ENCODE measurements around the gene CLMN.

The CLMN gene

GRCh38 chr14:95320955-95321600 lies 1.4 kb upstream of the CLMN start:
- no peak for DNase-seq (ENCODE audit: low read depth, low spot score)

- no peak for DNase-seq (ENCODE audit: low read depth, low spot score)
These were observed 579 bp upstream of the CLMN start for GRCh38 chr14:95320078-95320895.

GRCh38 chr14:95318399-95319311 lies 1.1 kb downstream of the CLMN start:
- DNase-seq (ENCODE audit: low read depth, low spot score), result no peak

- DNase-seq (ENCODE audit: low read depth, low spot score), result no peak
These were observed 1.8 kb downstream of the CLMN start for GRCh38 chr14:95317817-95318343.

GRCh38 chr14:95316821-95317220 lies 2.9 kb downstream of the CLMN start:
- no peak for DNase-seq (ENCODE audit: low read depth, low spot score)

GRCh38 chr14:95315579-95315978 lies 4.1 kb downstream of the CLMN start:
- DNase-seq (ENCODE audit: low read depth, low spot score), result no peak

GRCh38 chr14:95315156-95315555 lies 4.6 kb downstream of the CLMN start:
- no peak for DNase-seq (ENCODE audit: low read depth, low spot score)

GRCh38 chr14:95314609-95315008 lies 5.1 kb downstream of the CLMN start:
- no peak for DNase-seq (ENCODE audit: low read depth, low spot score)

GRCh38 chr14:95313707-95314106 lies 6.0 kb downstream of the CLMN start:
- DNase-seq (ENCODE audit: low read depth, low spot score), result no peak

- DNase-seq (ENCODE audit: low read depth, low spot score), result no peak
These were observed 6.5 kb downstream of the CLMN start for GRCh38 chr14:95313190-95313589.

GRCh38 chr14:95312311-95312710 lies 7.4 kb downstream of the CLMN start:
- DNase-seq (ENCODE audit: low read depth, low spot score), result no peak

GRCh38 chr14:95311752-95312151 lies 8.0 kb downstream of the CLMN start:
- no peak for DNase-seq (ENCODE audit: low read depth, low spot score)

GRCh38 chr14:95310635-95311380 lies 8.9 kb downstream of the CLMN start:
- no peak for DNase-seq (ENCODE audit: low read depth, low spot score)

GRCh38 chr14:95309261-95310051 lies 10.3 kb downstream of the CLMN start:
- DNase-seq (ENCODE audit: low read depth, low spot score), result no peak

GRCh38 chr14:95308073-95308472 lies 11.6 kb downstream of the CLMN start:
- no peak for DNase-seq (ENCODE audit: low read depth, low spot score)

- DNase-seq (ENCODE audit: low read depth, low spot score), result no peak
These were observed 12.2 kb downstream of the CLMN start for GRCh38 chr14:95307402-95308041.

- DNase-seq (ENCODE audit: low read depth, low spot score), result no peak
These were observed 13.8 kb downstream of the CLMN start for GRCh38 chr14:95305940-95306339.

- DNase-seq (ENCODE audit: low read depth, low spot score), result no peak
These were observed 14.6 kb downstream of the CLMN start for GRCh38 chr14:95305145-95305544.

GRCh38 chr14:95304342-95304741 lies 15.4 kb downstream of the CLMN start:
- no peak for DNase-seq (ENCODE audit: low read depth, low spot score)

- no peak for DNase-seq (ENCODE audit: low read depth, low spot score)
These were observed 16.2 kb downstream of the CLMN start for GRCh38 chr14:95303552-95303951.
